NCI-H1092 (cell line): ENCODE data around the gene PFDN6.
A peak's percentile ranks its signal among the peaks of the same experiment; 100 is the strongest.

ENCODE experiments used
- DNase-seq: peaks from one replicate; lab custom pipeline; 2025; lab: John Stamatoyannopoulos, UW

The PFDN6 gene

DNA sequence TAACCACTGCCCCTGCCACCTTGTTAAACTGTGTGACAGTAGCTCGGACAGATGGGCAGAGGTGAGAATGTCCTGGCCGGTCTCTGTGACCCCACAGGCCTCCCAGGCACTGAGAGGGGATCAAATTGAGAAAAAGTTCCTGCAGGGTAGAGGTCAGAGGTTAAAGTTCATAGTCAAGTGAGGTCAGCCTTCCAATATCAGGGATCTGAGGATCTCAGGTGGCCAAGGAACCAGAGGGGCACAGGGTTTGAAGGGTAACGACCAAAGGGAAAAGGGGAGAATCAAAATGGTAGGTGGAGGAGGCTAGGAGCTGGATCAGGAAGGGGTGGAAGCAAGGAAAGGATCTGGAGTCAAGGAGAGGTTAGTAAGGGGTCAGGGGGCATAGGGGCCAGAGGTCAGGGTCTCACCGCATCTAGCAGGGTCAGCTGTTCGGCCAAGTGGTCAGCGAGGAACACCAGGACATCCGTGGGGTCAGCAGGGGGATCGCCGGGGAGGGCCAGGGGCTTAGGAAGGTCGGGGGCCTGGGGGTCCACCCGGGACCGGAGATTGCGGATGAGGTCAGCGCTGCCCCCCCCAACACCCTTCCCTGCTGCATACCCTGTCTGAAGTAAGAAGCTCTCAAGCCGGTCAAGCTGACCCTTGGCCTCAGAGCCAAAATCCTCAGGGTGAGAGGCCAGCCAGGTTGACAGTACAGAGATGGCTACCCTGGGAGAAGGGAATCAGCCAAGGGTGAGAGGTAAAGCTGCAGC is 6.4 kb downstream of the PFDN6 start:
- no peak for DNase-seq

DNA sequence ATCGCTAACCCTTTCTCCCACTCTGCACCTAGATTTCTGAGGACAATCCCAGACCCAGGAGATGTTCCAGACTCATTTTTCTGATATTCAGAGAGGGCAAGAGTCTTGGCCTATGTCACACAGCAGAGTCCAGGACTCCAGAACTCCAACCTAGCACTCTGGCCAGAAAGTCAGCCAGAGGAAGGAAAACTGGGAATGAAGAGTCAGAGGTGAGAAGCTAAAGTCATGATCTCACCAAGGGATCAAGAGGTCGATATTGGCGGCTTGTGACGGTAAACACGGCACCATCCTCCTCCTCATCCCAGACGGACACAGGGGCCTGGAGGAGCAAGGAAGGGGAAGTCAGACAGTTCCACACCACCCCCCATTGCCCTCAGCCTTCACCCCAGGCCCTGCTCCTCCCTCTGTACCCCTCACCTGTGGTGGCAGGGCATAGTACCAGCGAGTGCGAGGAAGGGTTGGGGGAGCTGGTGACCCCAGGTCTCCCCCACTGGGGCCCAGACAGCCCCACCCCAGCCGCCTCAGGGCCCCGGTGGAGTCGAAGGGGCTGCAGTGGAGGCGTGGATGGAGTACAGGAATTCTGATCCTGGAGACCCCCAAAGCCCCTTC is 7.5 kb downstream of the PFDN6 start:
- no peak for DNase-seq

DNA sequence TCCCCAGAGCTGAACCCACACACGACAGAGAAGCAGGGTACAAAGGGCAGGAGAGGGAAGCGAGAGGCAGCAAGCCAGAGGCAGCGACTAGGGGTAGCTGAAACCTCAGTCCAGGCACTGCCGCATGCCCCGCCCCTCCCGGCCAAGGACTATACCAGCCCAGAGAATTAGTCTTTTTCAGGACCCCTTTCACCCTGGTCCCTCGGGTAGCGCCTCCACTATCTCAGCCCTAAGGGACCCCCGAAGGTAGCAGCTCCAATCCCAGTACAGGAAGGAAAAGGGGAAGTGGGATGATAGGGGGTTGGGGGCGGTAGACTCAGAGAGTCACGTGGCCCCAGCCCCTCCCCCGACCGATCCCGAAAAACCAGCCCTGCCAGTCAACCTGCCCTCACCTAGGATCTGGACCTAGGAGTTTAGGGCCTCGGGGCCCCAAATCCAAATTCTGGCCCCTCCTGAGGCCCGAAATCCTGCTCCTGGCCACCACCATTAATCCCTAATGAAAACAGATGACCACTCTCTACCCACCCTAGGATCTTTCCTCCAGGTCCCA is 8.1 kb downstream of the PFDN6 start:
- no peak for DNase-seq

DNA sequence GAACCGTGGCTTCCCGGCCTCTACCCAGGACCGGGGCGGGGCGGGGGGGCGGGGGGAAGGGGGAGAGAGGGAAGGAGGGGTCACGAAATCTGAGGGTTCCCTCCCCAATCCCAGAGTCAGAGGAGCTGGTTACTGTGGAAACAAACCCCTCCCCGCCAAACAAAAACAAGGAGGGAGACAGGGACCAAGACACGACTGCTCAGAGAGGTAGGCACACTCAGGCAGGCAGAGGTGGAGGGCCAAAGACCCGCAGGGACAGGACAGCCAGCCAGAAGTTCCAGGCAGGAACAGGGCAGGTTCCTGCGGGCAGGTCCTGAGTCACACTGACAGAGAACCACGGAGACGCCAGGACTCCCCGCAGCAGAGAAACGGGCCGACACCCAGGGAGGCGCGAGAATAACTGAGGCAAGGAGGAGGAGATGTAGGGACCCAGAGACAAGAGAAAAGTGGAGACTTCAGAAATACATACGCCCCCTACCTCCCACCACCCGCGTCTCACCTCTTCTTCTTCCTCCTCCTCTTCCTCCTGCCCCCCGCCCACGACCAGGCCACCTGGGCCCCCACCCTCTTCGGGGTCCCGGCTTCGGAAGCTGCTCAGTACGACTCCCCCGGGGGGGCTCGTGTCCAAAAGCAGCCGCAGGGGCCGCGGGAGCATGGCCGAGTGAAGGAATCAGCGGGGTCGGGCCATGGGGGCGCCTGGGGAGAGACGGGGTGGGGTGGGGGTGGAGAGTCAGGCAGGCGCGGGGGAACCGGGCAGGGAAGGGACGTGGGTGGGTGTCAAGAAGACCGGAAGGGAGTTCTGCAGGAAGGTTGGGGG is 8.8 kb downstream of the PFDN6 start:
- no peak for DNase-seq

DNA sequence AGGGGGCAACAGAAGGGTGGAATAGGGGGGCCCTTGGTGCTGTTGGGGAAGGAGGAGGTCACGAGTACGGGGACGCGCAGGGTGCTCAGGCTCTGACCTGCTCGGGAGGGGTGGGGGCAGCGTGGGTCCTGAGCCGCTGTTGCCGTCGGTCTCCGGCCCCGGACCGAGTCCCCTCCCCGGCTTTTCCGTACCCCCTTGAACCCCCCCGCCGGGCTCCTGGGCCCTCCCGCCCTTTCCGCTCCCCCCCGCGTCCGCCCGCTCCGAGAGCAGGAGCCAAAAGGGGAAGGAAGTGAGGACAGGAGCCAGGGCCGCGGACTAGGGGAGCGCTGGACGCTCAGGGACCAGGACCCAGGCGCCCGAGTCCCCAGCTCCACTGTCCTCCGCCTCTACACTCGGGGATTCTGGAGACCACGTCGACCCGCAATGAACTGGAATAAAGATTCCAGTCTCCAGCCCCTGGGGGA is 9.4 kb downstream of the PFDN6 start, which contains the start of gene RGL2:
RGL2 (minus strand) TSS at position 170 of the 464 bp plus-strand sequence. CDS start 332 bp downstream, outside the sequence.
- DNase-seq: peak; percentile 53

DNA sequence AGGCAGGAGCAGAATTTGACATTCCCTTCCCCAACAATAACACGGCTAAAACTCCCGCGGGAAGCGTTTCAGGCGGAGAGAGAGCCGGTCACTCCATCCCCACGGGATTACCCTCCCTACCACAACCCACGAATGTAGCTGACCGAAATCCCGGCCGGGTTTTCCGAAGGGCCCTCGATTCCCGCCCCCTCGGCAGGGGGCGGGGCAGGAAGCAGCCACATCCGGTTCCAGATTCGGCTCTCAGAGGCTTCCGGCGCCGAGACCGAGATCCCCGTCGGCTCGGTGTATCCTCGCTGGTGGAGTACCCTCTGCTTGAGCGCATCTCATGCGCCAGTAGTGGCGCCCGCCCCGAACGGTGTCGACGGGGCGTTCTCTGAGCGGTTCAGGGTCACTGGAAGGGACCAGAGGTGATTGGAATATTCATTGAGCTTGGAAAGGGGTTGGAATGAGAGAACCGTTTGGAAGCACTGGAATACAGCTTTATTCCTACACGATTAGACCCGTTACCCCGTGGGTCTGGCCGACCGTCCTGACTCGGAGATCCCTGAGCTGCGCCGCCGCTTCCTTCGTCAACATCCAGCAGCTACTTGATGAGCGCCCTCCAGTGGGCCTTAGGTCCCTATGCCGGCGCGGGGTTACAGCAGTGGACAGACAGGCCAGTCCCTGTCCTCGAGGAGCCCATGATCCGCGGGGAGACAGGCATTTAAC is 10.0 kb downstream of the PFDN6 start:
- DNase-seq: peak; percentile 82

DNA sequence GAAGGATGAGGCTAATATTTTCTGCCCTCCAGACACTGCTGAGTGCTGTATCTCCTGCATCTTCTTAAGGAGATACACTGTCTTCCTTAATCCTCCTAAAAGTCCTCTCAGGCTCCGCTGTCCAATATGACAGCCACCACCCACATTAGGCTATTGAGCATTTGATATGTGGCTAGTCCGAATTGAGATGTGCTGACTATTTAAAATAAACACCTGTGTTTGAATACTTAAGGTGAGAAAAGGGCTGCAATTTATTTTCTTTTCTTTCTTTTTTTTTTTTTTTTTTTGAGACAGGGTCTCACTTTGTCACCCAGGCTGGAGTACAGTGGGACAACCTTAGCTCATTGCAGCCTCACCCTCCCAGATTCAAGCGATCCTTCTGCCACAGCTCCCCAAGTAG is 12.5 kb downstream of the PFDN6 start:
- DNase-seq: no peak

DNA sequence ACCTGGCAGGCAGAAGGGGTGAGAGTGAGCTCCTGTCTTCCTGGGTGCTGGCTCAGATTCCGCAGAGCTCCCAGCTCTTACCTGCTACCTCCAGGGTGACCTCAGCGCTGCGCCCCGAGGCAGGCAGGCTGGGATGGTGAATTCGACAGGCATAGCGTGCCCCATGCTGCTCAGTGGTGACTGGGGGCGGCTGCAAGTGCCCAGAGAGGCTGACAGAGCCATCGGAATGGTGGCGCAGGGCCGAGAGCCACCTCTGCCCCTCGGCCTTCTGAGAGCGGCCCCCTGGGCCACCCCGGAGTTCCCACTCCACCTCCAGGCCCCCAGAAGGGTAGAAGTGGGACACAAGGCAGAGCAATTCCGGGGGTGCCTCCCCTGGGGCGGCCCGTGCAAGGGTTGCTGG is 14.8 kb downstream of the PFDN6 start:
- no peak for DNase-seq

DNA sequence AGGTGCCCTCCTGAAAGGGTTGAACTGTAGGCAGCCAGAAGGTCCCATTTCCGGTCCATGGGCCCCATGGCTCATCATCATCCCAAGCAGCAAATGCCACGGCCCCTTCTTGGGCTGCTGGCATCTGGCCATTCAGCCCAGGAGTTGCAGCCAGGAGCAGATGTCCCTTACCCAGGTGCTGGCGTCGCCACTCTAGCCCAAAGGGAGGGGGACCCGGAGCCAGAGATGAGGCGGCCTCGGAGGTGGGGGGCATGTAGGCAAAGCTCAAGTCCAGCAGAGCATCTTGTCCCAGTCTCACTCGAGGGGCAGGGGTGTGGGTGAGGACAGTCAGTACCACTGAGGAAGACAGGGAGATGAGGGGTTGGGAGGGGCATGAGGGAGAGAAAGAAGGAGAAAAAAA is 15.7 kb downstream of the PFDN6 start:
- no peak for DNase-seq

DNA sequence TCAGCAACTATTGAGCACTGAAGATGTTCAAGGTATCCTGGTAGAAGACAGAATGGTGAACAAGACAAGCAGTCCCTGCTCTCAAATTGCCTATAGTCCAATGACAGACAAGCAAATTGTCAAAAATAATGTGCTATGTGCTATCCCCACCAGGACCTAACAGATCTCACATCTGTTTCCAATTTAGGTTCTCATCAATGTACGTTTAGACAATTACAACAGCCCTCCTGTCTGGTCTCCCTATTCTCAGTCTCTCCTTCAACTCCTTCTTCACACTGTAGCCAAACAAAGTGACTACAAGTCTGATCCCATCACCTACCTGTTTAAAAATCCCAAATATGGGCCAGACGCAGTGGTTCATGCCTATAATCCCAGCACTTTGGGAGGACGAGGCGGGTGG is 17.0 kb downstream of the PFDN6 start:
- DNase-seq: no peak

DNA sequence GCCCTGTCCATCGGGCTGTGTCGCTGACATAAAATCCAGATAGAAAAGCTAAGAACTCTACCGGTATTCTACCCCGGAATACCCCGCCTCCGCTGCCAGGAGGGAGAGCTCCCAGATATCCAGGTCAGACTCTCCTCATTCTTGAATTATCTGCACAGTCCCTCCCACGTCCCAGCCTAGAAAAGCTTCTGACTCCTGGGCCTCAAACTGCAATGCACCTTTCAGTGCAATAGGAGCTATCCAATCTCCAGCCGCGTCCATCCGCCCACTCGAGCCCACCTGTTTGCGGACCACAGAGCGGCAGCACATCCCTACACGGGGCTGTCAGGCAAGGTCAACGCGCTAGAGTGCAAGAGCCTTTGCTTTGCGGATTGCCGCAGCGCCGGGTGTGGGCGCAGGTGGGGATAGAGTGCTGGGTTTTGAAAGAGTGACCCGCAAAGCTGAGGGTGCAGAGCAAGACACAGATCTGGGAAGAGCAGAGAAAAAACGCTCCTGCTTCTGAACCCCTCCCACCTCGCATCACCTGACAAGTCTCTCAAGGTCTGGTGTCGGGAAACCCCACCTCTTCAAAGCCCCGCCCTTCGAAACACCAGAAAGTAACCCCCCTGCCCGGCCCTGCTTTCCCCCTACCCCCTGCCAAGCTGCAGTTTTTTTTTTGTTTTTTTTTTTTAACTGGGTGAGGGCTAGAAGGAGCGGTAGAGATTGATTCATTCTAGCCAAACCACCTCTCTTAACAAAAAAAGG is 23.1 kb downstream of the PFDN6 start:
- peak; percentile 25 for DNase-seq

DNA sequence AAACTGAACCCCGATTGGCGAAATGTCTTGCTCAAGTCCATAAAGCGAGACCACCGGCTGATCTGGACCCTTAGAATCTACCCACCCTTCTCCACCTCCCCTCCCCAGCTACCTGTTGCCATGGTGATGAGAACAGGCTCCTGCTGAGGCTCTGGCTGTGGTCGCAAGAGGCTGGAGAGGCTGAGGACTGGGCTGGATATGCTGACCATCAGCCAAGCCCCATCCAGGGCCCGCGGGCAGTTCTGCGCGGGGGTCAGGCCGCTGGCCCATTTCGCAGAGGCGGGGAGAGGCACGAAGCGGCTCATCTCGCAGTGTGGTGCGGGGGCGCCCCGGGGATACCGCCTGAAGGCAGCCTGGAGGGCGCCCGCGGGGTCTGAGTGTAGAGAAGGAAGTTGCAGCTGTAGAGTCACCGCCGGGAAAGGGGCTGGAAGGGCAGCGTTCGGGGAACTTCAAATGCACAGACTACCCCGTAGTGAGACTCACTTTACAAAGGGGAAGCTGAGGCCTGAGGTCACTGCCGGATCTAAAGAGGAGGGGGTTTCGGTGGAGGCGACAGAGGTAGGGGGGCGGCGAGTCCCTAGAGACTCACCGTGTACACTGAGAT is 23.8 kb downstream of the PFDN6 start:
- DNase-seq: peak; percentile 3

DNA sequence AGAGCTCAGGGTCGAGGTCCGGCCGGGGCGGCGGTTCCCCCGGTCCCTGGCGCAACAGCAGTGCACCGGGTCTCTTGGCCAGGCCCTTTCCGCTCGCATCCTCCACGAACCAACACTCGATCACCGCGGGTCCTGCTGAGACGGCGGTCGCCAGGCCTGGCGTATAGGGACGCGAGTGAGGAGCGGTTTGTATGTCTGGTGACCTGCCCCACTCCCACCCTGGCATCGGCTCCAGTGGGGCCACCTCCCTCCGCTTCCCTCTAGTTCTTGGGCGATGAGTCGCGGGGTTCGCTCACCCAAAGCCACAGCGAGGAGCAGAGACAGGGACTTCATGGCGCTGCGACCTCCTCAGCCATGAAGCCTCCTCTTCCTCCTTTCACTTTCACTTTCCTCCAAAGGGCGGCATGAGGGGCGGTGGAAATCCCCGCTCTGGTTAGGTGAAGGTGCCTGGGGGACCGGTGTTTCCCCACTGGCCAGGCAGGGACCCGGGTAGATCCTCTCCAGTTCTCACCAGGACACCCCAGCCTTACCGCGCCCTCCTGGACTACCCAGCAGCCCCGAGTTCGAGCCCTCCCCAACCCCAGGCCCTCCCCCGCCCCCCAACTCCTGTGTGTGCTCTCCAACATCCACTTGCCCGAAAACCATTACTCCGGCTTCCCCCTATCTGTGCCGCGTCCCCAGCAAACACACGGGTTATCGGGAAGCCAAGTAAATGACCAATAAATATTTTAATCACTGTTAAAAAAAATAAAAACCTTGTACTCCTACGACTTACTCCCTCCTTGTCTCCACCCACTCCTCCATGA is 24.5 kb downstream of the PFDN6 start, which contains the start of gene TAPBP:
TAPBP (minus strand) TSS at position 370 of the 806 bp plus-strand sequence; CDS start at position 333, 37 bp downstream.
- DNase-seq: peak; percentile 2

DNA sequence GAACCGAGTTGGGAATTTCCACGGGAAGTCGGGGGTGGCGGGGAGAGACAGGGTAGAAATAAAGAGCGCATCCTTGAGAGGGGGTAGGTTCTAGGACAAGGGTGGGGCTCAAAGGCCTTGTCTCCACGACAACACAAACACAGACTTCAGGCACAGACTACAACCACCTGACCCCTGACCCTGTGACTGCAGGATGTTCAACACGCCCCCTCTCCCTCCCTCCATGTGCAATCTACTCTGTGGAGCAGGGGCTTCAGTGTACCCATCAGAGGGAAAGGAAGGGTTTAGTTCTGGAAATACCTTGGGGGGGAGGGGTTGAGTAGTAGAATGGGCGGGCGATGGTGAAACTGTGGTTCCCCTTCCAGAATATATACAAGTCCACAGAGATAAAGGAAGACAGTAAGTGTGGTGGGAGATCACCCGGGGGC is 25.1 kb downstream of the PFDN6 start:
- DNase-seq: no peak

DNA sequence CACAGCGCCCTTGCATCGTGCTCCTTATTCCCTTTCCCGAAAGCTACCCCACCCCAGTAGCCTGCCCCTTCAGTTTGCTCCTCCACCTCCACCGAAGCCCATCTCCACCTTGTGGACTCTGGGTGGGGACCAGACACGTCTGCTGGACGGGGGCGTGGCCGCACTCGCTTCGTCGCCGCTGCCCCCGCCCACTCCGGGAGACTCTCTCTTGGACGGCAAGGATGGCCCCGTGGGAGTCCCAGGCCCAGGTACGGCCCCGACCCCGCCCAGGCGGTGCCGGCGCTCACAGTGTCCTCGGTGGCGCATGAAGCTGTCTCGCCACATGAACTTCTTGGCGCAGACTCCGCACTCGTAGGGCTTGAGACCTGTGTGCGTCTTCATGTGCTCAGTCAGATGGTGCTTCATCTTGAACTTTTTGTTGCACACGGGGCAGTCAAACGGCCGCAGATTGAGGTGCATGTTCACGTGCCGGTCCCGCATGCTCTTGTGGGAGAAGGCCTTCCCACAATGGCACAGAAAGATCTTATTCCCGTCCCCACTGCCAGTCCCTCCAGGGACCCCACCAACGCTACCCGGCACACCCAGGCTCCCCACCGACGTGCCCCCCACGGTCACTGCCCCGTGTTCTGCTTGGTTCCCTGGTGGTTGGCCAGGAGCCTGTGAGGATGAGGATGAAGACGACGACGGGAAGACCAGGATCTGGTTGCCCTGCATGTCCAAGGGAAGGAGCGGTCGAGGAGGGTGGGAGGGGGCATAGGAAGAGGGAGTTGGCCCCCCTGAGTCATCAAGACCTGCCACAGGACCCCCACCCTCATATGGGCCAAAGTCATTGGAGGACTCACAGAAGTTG is 25.8 kb downstream of the PFDN6 start:
- DNase-seq: no peak

DNA sequence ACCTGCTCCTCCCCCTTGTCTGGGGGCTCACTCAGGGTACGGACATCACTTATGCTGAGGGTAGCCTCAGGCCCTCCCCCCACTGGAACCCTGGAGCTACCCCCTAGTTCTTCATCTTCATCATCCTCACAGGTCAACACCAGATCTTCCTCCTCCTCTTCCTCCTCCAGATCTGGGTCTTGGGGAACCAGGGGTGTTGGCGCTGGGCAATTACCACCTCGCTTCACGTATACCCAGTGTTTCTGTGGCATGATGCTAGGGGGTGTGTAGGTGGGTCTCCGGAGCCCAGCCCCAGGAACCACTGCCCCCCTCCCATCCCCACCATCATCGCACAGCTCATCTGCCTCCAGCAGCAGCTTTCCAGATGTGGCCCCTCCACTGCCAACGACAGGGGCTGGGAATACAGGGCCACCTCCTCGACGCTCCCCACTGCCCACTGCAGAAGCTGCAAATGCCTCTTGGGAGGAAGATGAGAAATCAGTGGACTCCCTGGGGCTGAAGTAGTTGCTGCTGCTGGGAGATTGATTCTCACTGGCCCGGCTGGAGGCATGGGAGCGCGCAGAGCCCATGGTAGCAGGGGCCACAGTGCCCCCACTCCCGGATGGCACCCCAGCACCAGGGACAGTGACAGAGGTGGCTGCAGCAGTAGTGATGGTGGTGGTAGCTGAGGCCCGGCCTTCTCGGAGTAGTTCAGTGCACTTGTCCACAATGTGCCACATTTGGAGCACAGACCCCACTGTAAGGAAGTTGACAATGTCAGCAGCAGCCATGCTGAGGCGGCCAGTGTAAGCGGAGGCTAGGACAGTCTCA is 26.6 kb downstream of the PFDN6 start:
- no peak for DNase-seq

DNA sequence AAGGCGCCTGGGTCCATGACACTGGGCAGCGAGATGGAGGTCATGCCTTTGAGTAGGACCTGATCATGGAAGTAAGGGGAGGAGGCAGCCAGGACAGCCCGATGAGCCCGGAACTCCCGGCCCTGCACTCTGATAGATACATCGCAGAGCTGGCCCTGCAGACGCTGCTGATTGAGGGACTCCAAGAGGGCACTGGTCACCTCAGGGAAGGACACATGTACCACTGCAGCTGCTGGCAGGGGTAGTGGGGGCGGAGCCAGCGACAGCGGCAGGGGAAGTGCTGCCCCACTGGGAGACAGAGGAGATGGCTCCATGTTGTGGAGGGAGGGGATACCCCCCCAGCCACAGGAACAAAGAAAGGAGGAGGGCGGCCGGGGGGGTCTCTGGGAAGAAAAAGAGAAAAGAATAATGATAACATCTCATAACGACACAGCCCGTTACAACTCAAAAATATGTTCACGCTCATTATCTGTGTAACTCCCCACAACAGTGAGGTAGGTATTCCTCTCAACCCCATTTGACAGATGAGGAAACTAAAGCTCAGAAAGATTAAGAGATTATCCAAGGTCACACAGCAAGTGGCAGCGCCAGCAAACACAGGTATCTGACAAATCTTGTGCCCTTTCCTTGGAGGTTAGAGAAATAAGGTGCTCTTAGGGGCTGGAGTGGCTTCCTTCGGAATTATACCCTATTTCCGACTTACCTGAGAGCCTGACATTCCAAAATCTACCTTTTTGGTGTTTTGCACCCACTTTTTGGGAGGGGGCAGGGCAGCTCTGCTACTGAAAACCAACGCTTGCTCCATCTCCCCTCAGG is 27.4 kb downstream of the PFDN6 start:
- no peak for DNase-seq
